MM.1S (cell line): ENCODE data around the gene DHX38.
"Not testable (repeated sequence)": the region's sequence is repeated elsewhere in the genome, so short reads cannot be mapped to it uniquely, and the experiment has no call there.

ENCODE experiments used
- DNase-seq: peaks from one replicate; pipeline ENCODE4 v3.0.0-alpha.2; 2015
- H2AFZ ChIP-seq: fragments of 300-600 bp; sonication (generic); 2 replicates; pipeline ENCODE4 v1.6.0; 2016; ENCODE audit warnings: antibody characterized with exemption, low read length
- H3F3A ChIP-seq: fragments of 300-600 bp; sonication (generic); 2 replicates; pipeline ENCODE4 v1.6.1; 2016; ENCODE audit warnings: mild to moderate bottlenecking, antibody characterized with exemption, low read length, moderate library complexity, mixed read lengths; ENCODE audit not compliant: insufficient read depth
- H3K27ac ChIP-seq: fragments of 300-600 bp; sonication (generic); 2 replicates; pipeline ENCODE4 v1.5.1; 2016; ENCODE audit warnings: mild to moderate bottlenecking, low read length
- H3K27me3 ChIP-seq: fragments of 300-600 bp; sonication (generic); replicated peaks from 2 replicates; pipeline ENCODE4 v1.6.0; 2016; ENCODE audit warnings: low read length; ENCODE audit not compliant: insufficient read depth
- H3K36me3 ChIP-seq: fragments of 300-600 bp; sonication (generic); replicated peaks from 2 replicates; pipeline ENCODE4 v1.6.1; 2016; ENCODE audit warnings: mild to moderate bottlenecking, low read length, mixed read lengths; ENCODE audit not compliant: insufficient read depth
- H3K4me1 ChIP-seq: fragments of 300-600 bp; sonication (generic); 2 replicates; pipeline ENCODE4 v1.6.1; 2016; ENCODE audit warnings: low read length, mixed read lengths
- H3K4me2 ChIP-seq: fragments of 300-600 bp; sonication (generic); 2 replicates; pipeline ENCODE4 v1.6.0; 2016; ENCODE audit warnings: low read depth, low read length
- H3K4me3 ChIP-seq: fragments of 300-600 bp; sonication (generic); 2 replicates; pipeline ENCODE4 v1.5.1; 2016; ENCODE audit warnings: low read length, mixed read lengths
- H3K79me2 ChIP-seq: fragments of 300-600 bp; sonication (generic); 2 replicates; pipeline ENCODE4 v1.6.1; 2016; ENCODE audit warnings: mixed run types, low read length, mixed read lengths
- H3K9ac ChIP-seq: fragments of 300-600 bp; sonication (generic); 2 replicates; pipeline ENCODE4 v1.6.1; 2016; ENCODE audit warnings: low read length, mixed read lengths
- H3K9me2 ChIP-seq: fragments of 300-600 bp; sonication (generic); replicated peaks from 2 replicates; pipeline ENCODE4 v1.6.1; 2016; ENCODE audit warnings: mild to moderate bottlenecking, low read length, mixed read lengths; ENCODE audit not compliant: insufficient read depth
- H3K9me3 ChIP-seq: fragments of 300-600 bp; sonication (generic); replicated peaks from 2 replicates; pipeline ENCODE4 v1.6.1; 2016; ENCODE audit warnings: mild to moderate bottlenecking, low read length, mixed read lengths; ENCODE audit not compliant: insufficient read depth
- H4K20me1 ChIP-seq: fragments of 300-600 bp; sonication (generic); 2 replicates; pipeline ENCODE4 v1.6.1; 2016; ENCODE audit warnings: mild to moderate bottlenecking, low read length, moderate library complexity, mixed read lengths; ENCODE audit not compliant: insufficient read depth
- EZH2 ChIP-seq: fragments of 300-600 bp; sonication (generic); optimal IDR thresholded peaks from 2 replicates; pipeline ENCODE3; 2017; ENCODE audit warnings: low read depth, mild to moderate bottlenecking, antibody characterized with exemption, low read length, mixed read lengths
- EZH2phosphoT487 ChIP-seq: fragments of 300-600 bp; sonication (generic); IDR thresholded peaks from 2 replicates; pipeline ENCODE4 v1.6.1; 2018; ENCODE audit warnings: antibody characterized with exemption, low read length
- TF ChIP-seq, protein P1 (sequence below): fragments of 300-600 bp; sonication (generic); IDR thresholded peaks from 2 replicates; pipeline ENCODE4 v1.5.1; 2016; ENCODE audit warnings: antibody characterized with exemption, low read length, mixed read lengths

The DHX38 gene

DNA sequence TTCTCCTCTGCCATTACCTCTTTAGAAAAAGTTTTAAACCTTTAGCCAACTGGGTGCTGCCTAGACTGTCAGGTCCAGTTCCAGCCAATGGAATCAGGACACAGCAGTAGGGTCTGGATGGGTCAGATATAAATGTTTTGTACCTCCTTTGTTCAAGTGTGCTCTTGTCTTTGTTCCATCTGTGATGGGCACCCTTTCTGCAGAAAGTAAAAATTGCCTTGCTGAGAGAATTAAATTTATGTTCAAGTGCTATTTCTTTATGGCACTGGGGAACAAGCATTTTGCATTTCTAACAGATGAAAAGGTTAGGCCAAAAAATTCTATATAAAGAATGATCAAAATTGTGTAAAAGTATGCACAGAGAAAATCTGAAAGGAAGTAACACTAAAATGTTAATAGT, 44.5 kb upstream of the DHX38 start:
- no peak overlapping the region for H3K27ac ChIP-seq
- H3K4me2 ChIP-seq: no peak overlapping the region
- no peaks in the 10 kb centered on the region for H3K36me3 ChIP-seq
- H3K9ac ChIP-seq: no peak overlapping the region
- no peaks in the 10 kb centered on the region for H3K9me2 ChIP-seq
- H3K4me1 ChIP-seq: no peaks in the 10 kb centered on the region
- H3F3A ChIP-seq: no peaks in the 10 kb centered on the region
- H3K27me3 ChIP-seq: no peaks in the 10 kb centered on the region
- no peaks in the 10 kb centered on the region for H4K20me1 ChIP-seq
- no peak for TF ChIP-seq EZH2
- TF ChIP-seq EZH2phosphoT487: no peak
- TF ChIP-seq, protein P1, sequence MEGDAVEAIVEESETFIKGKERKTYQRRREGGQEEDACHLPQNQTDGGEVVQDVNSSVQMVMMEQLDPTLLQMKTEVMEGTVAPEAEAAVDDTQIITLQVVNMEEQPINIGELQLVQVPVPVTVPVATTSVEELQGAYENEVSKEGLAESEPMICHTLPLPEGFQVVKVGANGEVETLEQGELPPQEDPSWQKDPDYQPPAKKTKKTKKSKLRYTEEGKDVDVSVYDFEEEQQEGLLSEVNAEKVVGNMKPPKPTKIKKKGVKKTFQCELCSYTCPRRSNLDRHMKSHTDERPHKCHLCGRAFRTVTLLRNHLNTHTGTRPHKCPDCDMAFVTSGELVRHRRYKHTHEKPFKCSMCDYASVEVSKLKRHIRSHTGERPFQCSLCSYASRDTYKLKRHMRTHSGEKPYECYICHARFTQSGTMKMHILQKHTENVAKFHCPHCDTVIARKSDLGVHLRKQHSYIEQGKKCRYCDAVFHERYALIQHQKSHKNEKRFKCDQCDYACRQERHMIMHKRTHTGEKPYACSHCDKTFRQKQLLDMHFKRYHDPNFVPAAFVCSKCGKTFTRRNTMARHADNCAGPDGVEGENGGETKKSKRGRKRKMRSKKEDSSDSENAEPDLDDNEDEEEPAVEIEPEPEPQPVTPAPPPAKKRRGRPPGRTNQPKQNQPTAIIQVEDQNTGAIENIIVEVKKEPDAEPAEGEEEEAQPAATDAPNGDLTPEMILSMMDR: no peak
- DNase-seq: no peak
- H3K4me3 ChIP-seq: no peak overlapping the region
- H2AFZ ChIP-seq: no peak overlapping the region
- H3K9me3 ChIP-seq: no peaks in the 10 kb centered on the region
- H3K79me2 ChIP-seq: no peaks in the 10 kb centered on the region

GRCh38 chr16:72050769-72051464, 42.7 kb upstream of the DHX38 start:
- no peak overlapping the region for H2AFZ ChIP-seq
- DNase-seq: no peak
- no peak overlapping the region for H3K27ac ChIP-seq
- no peaks in the 10 kb centered on the region for H3K79me2 ChIP-seq
- no peak overlapping the region for H3K9ac ChIP-seq
- H3F3A ChIP-seq: no peaks in the 10 kb centered on the region
- H3K4me1 ChIP-seq: no peaks in the 10 kb centered on the region
- no peak overlapping the region for H3K4me3 ChIP-seq
- no peaks in the 10 kb centered on the region for H3K9me3 ChIP-seq
- TF ChIP-seq EZH2 (no peak), EZH2phosphoT487 (no peak)
- H3K36me3 ChIP-seq: no peaks in the 10 kb centered on the region
- H3K27me3 ChIP-seq: no peaks in the 10 kb centered on the region
- H4K20me1 ChIP-seq: no peaks in the 10 kb centered on the region
- no peak overlapping the region for H3K4me2 ChIP-seq
- no peaks in the 10 kb centered on the region for H3K9me2 ChIP-seq

- H3F3A ChIP-seq: no peaks in the 10 kb centered on the region
- H4K20me1 ChIP-seq: no peaks in the 10 kb centered on the region
- H3K27me3 ChIP-seq: no peaks in the 10 kb centered on the region
- H3K79me2 ChIP-seq: no peaks in the 10 kb centered on the region
- H3K27ac ChIP-seq: no peak overlapping the region
- TF ChIP-seq, protein P1: no peak
- TF ChIP-seq EZH2 (no peak), EZH2phosphoT487 (no peak)
- H3K9me3 ChIP-seq: no peaks in the 10 kb centered on the region
- H2AFZ ChIP-seq: no peak overlapping the region
- no peaks in the 10 kb centered on the region for H3K36me3 ChIP-seq
- no peak overlapping the region for H3K4me3 ChIP-seq
- no peak overlapping the region for H3K9ac ChIP-seq
- H3K4me1 ChIP-seq: no peaks in the 10 kb centered on the region
- no peak overlapping the region for H3K4me2 ChIP-seq
- DNase-seq: no peak
- H3K9me2 ChIP-seq: no peaks in the 10 kb centered on the region
Observed at GRCh38 chr16:72051818-72052217, 41.8 kb upstream of the DHX38 start.

GRCh38 chr16:72054254-72054847, 39.3 kb upstream of the DHX38 start, which contains the start of gene HP:
Gene HP, plus strand, starts transcription at chr16:72054505. Its CDS starts 148 bp downstream, at chr16:72054653.
- H3K4me3 ChIP-seq, H3K4me2 ChIP-seq, H3K36me3 ChIP-seq, DNase-seq, H2AFZ ChIP-seq, H3F3A ChIP-seq, H3K27ac ChIP-seq, H3K4me1 ChIP-seq, H3K9me2 ChIP-seq, H4K20me1 ChIP-seq, H3K27me3 ChIP-seq, H3K79me2 ChIP-seq, H3K9ac ChIP-seq, H3K9me3 ChIP-seq: not testable (repeated sequence)
